Measurements from ENCODE around the gene NME9.

GRCh38 chr3:138377804-138378203, 48.2 kb upstream of the NME9 start:
- TF ChIP-seq CTCF (IDR thresholded peaks at IDR 0.05; ENCODE audit: low read depth, low read length, missing input control) (no peak), SP1 (IDR thresholded peaks at IDR 0.05) (no peak), EGR1 (IDR thresholded peaks at IDR 0.05; ENCODE audit: low read depth in 2 of 2) (no peak), RXRA (IDR thresholded peaks at IDR 0.05) (no peak), GABPA (IDR thresholded peaks at IDR 0.05 in 1 of 2, conservative IDR thresholded peaks at IDR 0.05 in 1 of 2) (no peak), REST (IDR thresholded peaks at IDR 0.05) (no peak), TAF1 (conservative IDR thresholded peaks at IDR 0.05) (no peak), FOXA1 (IDR thresholded peaks at IDR 0.05) (no peak), FOXA2 (IDR thresholded peaks at IDR 0.05) (no peak), YY1 (IDR thresholded peaks at IDR 0.05) (no peak), MAX (IDR thresholded peaks at IDR 0.05) (no peak), RAD21 (IDR thresholded peaks at IDR 0.05) (no peak), ATF3 (IDR thresholded peaks at IDR 0.05) (no peak), JUND (IDR thresholded peaks at IDR 0.05) (no peak)

Measured in liver (tissue), 3 donors.